HG03521 (cell line): ENCODE measurements around the gene HS2ST1.

Experiments used
- ATAC-seq: cut with Tn5 transposase; IDR thresholded peaks from one replicate; pipeline ENCODE4 v1.9.1; 2021; ENCODE audit warnings: mild to moderate bottlenecking, moderate library complexity; ENCODE audit not compliant: unreplicated experiment

Gene HS2ST1

DNA sequence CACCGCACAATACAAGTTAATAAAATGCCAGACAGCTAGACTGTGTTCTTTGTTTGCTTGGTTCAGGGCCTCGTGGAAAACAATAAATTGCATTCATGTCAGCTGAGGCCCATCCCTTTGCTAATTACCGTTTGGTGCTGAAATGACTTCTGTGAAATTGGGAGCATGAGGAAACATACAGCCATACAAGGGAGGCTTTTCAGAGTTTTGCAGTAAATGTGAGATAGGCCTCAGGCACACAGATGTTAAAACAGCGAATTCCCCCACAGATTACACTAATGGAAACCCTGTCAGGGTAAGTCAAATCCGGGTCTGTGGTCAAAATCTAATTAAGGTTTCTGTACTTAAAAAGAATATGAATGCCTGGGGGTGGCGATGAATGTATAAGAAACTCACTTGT, 240.7 kb downstream of the HS2ST1 start:
- ATAC-seq, result no peak

- no peak for ATAC-seq
Observed at GRCh38 chr1:87155648-87156047, 241.2 kb downstream of the HS2ST1 start.

DNA sequence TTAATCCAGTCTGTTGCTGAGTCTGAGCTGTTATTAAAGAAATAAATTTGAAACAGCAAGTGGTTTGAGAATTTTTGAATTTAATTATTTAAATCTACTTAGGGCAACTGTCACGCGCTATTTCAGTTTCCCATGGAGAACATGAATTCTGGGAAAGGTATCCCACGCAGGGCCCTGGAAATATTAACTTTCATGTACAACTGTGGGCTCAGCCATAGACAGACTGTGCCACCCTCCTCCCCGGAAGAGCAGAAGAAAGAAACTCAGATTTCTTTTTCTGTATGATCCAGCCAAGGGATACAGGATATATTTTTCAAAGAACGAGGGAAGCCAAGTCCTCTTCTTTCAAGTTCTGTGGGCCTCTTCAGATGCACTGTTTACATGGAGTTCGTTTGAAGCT, 241.7 kb downstream of the HS2ST1 start:
- no peak for ATAC-seq

GRCh38 chr1:87159378-87159915, 245.0 kb downstream of the HS2ST1 start:
- no peak for ATAC-seq
